Activated B cell treated with CpG ODN at 0.5 μM for 24 hours (primary cell): ENCODE results near the gene CEP192. TPM values are rescaled to one million over a fixed set of nuclear protein-coding genes. Genes with fewer than 3 reads are reported as not detected.

ENCODE experiments used
- ATAC-seq: fragments of 200-7000 bp; cut with Tn5 transposase; one replicate; pipeline ENCODE4 v1.10.0; 2021; ENCODE audit warnings: low read depth, mild to moderate bottlenecking, moderate library complexity
- CTCF ChIA-PET: fragments of 350-600 bp; sonication (Branson Sonifier 250); formaldehyde crosslinking; loops from one replicate; lab custom pipeline; 2021; ENCODE audit warnings: antibody characterized with exemption; lab: Charles Lee
- POLR2A ChIA-PET: fragments of 350-600 bp; sonication (Branson Sonifier 250); formaldehyde crosslinking; loops from one replicate; lab custom pipeline; 2021; ENCODE audit warnings: antibody characterized with exemption; lab: Charles Lee
- DNase-seq: peaks from one replicate; pipeline ENCODE4 v3.0.0; 2022
- H3K27ac Mint-ChIP-seq: one replicate; pipeline ENCODE4 v1.8.0; 2020; ENCODE audit warnings: mixed read lengths
- H3K27me3 Mint-ChIP-seq: one replicate; pipeline ENCODE4 v1.8.0; 2021; ENCODE audit warnings: mixed read lengths
- H3K36me3 Mint-ChIP-seq: one replicate; pipeline ENCODE4 v1.8.0; 2021; ENCODE audit warnings: low read depth, mixed read lengths
- H3K4me1 Mint-ChIP-seq: one replicate; pipeline ENCODE4 v1.8.0; 2021; ENCODE audit warnings: mixed read lengths
- H3K4me3 Mint-ChIP-seq: one replicate; pipeline ENCODE4 v1.8.0; 2020; ENCODE audit warnings: mild to moderate bottlenecking, mixed read lengths
- H3K9me3 Mint-ChIP-seq: one replicate; pipeline ENCODE4 v1.8.0; 2020; ENCODE audit warnings: mixed read lengths
- intact Hi-C: fragments of 100-400 bp; cut with micrococcal nuclease; formaldehyde crosslinking; loops from one replicate; pipeline ENCODE4 v1.15.1; 2024
- total RNA-seq: library from RNA; stranded (reverse); gene quantifications from 2 replicates; pipeline ENCODE4 v1.2.3, GENCODE V29; 2022
- TF ChIP-seq, protein P1 (sequence below): fragments of 200-600 bp; IDR thresholded peaks from one replicate; pipeline ENCODE4 v1.8.0; 2022; ENCODE audit warnings: antibody characterized with exemption, mild to moderate bottlenecking

CEP192 gene
- total RNA-seq, 1 donor from 2014 or later = 34.2 TPM

DNA sequence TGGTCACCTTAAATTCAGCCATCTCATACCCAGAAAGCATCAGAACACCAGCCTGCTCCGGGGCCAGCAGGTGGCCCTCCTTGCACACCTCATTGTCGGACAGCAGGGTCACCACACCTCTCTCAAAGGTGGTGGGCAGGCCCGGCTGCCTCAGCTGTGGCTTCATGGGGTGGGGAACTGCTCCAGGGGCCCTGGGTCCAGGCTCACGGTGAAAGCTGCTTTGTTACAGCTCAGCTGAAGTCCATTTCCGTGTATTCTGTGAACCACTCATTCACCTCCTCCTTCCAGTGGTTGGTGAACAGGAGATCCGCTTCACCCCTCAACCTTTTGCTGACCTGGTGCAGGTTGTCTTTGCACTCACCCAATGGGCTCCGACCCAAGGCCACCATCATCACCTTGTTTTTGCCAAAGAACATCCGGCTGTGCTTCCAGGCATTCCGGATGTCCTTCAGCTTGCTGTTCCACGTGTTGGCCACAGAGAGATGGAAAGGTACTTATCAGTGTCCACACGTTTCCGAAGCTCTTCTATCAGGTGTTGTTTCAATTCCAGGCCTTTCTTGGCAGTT is 148.8 kb downstream of the CEP192 start:
- Mint-ChIP-seq H3K36me3 (peaks cover 11% of the 10 kb centered on the region), H3K4me1 (peaks cover 23% of the 10 kb centered on the region), H3K9me3 (peaks cover 15% of the 10 kb centered on the region), H3K4me3 (no peak overlapping the region), H3K27me3 (no peaks in the 10 kb centered on the region), H3K27ac (no peak overlapping the region)
- no peak for ATAC-seq
- CTCF ChIA-PET = no interaction called here
- POLR2A ChIA-PET = interaction anchor here (0.6 kb wide), 1 partner anchor 63 kb away, joined by 3 read pairs; no protein-coding TSS in a partner anchor
- TF ChIP-seq, protein P1, sequence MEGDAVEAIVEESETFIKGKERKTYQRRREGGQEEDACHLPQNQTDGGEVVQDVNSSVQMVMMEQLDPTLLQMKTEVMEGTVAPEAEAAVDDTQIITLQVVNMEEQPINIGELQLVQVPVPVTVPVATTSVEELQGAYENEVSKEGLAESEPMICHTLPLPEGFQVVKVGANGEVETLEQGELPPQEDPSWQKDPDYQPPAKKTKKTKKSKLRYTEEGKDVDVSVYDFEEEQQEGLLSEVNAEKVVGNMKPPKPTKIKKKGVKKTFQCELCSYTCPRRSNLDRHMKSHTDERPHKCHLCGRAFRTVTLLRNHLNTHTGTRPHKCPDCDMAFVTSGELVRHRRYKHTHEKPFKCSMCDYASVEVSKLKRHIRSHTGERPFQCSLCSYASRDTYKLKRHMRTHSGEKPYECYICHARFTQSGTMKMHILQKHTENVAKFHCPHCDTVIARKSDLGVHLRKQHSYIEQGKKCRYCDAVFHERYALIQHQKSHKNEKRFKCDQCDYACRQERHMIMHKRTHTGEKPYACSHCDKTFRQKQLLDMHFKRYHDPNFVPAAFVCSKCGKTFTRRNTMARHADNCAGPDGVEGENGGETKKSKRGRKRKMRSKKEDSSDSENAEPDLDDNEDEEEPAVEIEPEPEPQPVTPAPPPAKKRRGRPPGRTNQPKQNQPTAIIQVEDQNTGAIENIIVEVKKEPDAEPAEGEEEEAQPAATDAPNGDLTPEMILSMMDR = no peak
- intact Hi-C loops = loop anchor here (5.0 to 10.0 kb wide), 4 partner anchors 422 to 1158 kb away; partner anchors contain the start of gene IMPA2
- no peak for DNase-seq

DNA sequence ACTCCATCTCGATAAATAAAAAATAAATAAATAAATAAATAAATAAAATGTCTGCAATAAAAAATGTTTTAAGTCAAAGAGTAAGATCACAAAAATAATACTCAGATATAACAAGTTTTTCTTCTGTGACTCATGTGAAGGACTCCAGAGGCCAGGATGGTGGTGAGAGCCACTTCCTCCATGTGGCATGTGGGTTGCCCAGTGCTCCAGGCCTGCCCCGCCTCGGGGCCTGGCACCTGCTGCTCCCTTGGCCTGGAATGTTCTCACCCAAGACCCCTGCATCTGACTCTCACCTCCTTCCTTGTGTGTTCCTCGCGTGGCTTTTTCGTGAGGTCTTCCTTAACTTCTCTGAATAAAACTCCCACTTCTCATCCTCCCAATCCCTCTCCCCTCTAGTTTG is 150.0 kb downstream of the CEP192 start:
- Mint-ChIP-seq H3K4me1 (peaks cover 15% of the 10 kb centered on the region), H3K36me3 (peaks cover 11% of the 10 kb centered on the region), H3K27ac (no peak overlapping the region), H3K4me3 (no peak overlapping the region), H3K27me3 (no peaks in the 10 kb centered on the region), H3K9me3 (peaks cover 19% of the 10 kb centered on the region)
- POLR2A ChIA-PET = interaction anchor here (0.6 to 0.7 kb wide), 3 partner anchors 582 to 756 kb away, joined by 3 to 6 read pairs (median 4); no protein-coding TSS in a partner anchor
- intact Hi-C loops = no loop called here
- TF ChIP-seq, protein P1 = no peak
- DNase-seq = no peak
- CTCF ChIA-PET = no interaction called here
- ATAC-seq = no peak

GRCh38 chr18:13145636-13146190 is 154.6 kb downstream of the CEP192 start:
- ChIA-PET CTCF (no interaction called here), POLR2A (no interaction called here)
- peaks cover 19% of the 10 kb centered on the region for H3K9me3 Mint-ChIP-seq
- no peak for ATAC-seq
- no peaks in the 10 kb centered on the region for H3K27me3 Mint-ChIP-seq
- no peak overlapping the region for H3K4me3 Mint-ChIP-seq
- H3K4me1 Mint-ChIP-seq = peaks cover 4% of the 10 kb centered on the region
- H3K36me3 Mint-ChIP-seq = peaks cover 6% of the 10 kb centered on the region
- intact Hi-C loops = no loop called here
- TF ChIP-seq, protein P1 = no peak
- no peak overlapping the region for H3K27ac Mint-ChIP-seq
- DNase-seq = no peak

DNA sequence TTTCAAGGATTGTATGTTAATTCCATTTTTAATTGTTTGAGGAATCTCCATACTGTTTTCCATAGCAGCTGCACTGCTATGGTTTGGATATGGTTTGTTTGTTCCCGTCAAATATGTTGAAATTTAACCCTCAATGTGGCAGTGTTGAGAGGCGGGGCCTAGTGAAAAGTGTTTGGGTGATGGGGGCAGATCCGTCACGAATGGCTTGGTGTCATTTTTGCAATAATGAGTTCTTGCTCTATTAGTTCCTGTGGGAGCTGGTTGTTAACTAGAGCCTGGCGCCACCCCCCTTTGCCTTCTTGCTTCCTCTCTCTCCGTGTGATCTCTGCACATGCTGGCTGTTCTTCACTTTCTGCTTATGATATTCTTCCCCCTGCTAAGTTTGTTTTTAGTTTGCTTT is 156.0 kb downstream of the CEP192 start:
- ChIA-PET POLR2A (no interaction called here), CTCF (no interaction called here)
- ATAC-seq (no peak), DNase-seq (no peak)
- Mint-ChIP-seq H3K4me3 (no peak overlapping the region), H3K4me1 (peaks cover 4% of the 10 kb centered on the region), H3K36me3 (peaks cover 6% of the 10 kb centered on the region), H3K9me3 (peaks cover 19% of the 10 kb centered on the region), H3K27me3 (no peaks in the 10 kb centered on the region), H3K27ac (no peak overlapping the region)
- TF ChIP-seq, protein P1 = no peak
- intact Hi-C loops = no loop called here

GRCh38 chr18:13151656-13152055 is 160.5 kb downstream of the CEP192 start:
- DNase-seq (no peak), ATAC-seq (no peak)
- intact Hi-C loops = no loop called here
- ChIA-PET POLR2A (no interaction called here), CTCF (no interaction called here)
- Mint-ChIP-seq H3K27me3 (no peaks in the 10 kb centered on the region), H3K36me3 (peaks cover 4% of the 10 kb centered on the region), H3K27ac (no peak overlapping the region), H3K4me3 (no peak overlapping the region), H3K4me1 (peaks cover 4% of the 10 kb centered on the region), H3K9me3 (peaks cover 19% of the 10 kb centered on the region)
- TF ChIP-seq, protein P1 = no peak
